ENCODE measurements around the gene POLR2I.
"Not testable (repeated sequence)": the region's sequence is repeated elsewhere in the genome, so short reads cannot be mapped to it uniquely, and the experiment has no call there.

Gene POLR2I

DNA sequence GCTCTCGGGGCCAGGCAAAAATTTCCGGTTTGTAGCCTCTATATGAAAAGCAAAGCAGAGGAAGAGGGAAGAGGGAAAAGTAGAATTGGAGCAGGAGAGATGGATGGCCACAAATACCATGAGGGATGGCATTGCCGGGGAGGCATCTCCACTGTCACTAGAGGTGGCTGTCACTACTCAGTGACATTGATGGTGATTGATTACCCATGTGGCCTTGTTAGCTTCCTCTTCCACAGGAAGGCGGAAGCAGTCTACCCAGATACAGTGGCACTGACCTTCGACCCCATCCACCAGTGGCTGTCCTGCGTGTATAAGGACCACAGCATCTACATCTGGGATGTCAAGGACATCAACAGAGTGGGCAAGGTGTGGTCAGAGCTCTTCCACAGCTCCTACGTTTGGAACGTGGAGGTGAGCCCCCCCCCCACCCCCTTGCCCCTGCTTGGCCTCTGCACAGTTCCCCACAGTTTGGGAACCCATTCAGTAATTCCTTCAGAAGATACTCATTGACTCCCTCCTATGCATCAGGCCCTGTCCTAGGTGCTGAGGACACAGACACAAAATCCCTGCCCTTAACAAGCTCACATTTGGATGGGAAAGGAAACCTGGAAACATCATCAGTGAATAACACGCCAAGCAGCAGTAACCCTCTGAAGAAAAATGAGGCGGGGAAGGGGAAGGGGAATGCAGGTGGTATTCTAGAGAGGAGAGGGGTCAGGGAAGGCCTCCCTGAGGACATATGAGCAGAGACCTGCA lies 41.4 kb downstream of the POLR2I start:
- TF ChIP-seq POLR2A (IDR thresholded peaks at IDR 0.05; ENCODE audit: low read length) (no peak), GATA1 (IDR thresholded peaks at IDR 0.05; ENCODE audit: low read depth, low read length) (no peak)
- no peak for DNase-seq

DNA sequence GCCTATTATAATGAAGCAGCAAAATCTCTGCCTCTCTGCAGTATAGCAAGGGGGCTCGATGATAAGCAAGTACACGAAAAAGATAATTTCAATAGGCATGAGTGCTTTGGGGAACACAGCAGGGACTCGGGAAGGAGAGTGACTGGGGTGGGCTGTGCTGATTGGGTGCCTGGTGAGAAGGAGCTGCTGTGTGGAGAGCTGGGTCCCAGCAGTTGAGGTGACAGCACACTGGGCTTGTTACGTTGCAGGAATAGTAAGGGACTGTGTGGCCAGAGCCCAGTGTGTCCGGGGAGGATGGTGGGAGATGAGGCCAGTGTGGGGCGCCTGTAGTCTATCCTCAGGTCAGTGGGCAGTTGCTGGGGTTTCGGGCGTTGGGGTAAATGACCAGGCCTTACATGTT lies 42.6 kb downstream of the POLR2I start:
- TF ChIP-seq GATA1 (IDR thresholded peaks at IDR 0.05; ENCODE audit: low read depth, low read length) (no peak), POLR2A (IDR thresholded peaks at IDR 0.05; ENCODE audit: low read length) (no peak)
- DNase-seq: no peak

DNA sequence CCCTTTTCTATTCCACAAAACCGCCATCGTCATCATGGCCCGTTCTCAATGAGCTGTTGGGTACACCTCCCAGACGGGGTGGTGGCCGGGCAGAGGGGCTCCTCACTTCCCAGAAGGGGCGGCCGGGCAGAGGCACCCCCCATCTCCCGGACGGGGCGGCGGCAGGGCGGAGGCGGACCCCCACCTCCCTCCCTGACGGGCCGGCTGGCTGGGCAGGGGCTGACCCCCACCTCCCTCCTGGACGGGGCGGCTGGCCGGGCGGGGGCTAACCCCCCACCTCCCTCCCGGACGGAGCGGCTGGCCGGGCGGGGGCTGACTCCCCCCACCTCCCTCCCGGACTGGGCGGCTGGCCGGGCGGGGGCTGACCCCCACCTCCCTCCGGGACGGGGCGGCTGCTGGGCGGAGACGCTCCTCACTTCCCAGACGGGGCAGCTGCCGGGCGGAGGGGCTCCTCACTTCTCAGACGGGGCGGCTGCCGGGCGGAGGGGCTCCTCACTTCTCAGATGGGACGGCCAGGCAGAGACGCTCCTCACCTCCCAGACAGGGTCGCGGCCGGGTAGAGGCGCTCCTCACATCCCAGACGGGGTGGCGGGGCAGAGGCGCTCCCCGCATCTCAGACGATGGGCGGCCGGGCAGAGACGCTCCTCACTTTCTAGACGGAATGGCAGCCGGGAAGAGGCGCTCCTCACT lies 45.7 kb downstream of the POLR2I start:
- not testable (repeated sequence) for DNase-seq

DNA sequence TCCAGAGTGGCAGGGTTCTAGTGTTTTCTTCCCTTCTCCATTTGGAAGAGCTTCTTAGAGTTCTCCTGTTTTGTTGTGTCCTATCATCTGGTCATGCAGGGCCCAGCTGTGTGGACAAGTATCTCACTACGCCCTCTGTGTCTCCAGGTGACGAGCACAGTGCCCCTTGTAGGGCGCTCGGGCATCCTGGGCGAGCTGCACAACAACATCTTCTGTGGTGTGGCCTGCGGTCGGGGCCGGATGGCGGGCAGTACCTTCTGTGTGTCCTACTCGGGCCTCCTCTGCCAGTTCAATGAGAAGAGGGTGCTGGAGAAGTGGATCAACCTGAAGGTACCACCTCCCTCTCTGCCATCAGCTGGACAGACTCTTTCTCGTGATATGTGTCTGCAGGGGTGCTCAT lies 47.0 kb downstream of the POLR2I start:
- no peak for TF ChIP-seq GATA1 (IDR thresholded peaks at IDR 0.05; ENCODE audit: low read depth, low read length)
- no peak for TF ChIP-seq POLR2A (IDR thresholded peaks at IDR 0.05; ENCODE audit: low read length)
- no peak for DNase-seq

DNA sequence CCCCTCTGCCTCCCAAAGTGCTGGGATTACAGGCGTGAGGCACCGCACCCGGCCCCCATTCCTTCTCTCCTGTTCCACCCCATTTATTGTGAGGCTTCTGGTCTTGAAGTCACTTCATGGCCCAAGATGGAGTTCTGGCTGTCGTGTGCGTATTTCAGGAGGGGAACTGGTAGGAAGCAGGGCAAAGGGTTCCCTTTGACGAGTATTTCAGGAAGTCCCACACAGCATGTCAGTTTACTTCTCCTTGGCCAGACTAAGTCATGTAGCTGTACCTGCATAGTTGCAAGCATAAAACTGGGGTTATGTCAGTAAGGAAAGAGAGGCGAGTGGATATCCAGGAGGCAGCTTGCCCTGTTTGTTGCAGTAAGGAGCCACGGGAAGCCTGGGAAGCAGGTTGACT lies 49.8 kb downstream of the POLR2I start:
- DNase-seq: no peak
- TF ChIP-seq POLR2A (IDR thresholded peaks at IDR 0.05; ENCODE audit: low read length) (no peak), GATA1 (IDR thresholded peaks at IDR 0.05; ENCODE audit: low read depth, low read length) (no peak)
